Measurements from ENCODE around the gene XYLT2.
A peak's percentile ranks its signal among the peaks of the same experiment; 100 is the strongest.

The XYLT2 gene

GRCh38 chr17:50356892-50357510, 11.1 kb downstream of the XYLT2 start:
- H3K4me3 ChIP-seq (ENCODE audit: low read depth, low read length) = no peak overlapping the region
- no peak for TF ChIP-seq CTCF (IDR thresholded peaks at IDR 0.05; ENCODE audit: low read depth, low read length, missing control alignments)
- DNase-seq (ENCODE audit: low read depth) = no peak
- in situ Hi-C loops (cut with HindIII; ENCODE audit: low sequenced_read_pairs) = no loop called here

GRCh38 chr17:50358177-50358576, 12.3 kb downstream of the XYLT2 start:
- H3K4me3 ChIP-seq (ENCODE audit: low read depth, low read length) = no peak overlapping the region

GRCh38 chr17:50359005-50359699, 13.2 kb downstream of the XYLT2 start:
- no peak for TF ChIP-seq CTCF (IDR thresholded peaks at IDR 0.05; ENCODE audit: low read depth, low read length, missing control alignments)
- H3K4me3 ChIP-seq (ENCODE audit: low read depth, low read length) = no peak overlapping the region
- DNase-seq (ENCODE audit: low read depth) = no peak
- in situ Hi-C loops (cut with HindIII; ENCODE audit: low sequenced_read_pairs) = no loop called here

More at GRCh38 chr17:50358177-50358576, 12.3 kb downstream of the XYLT2 start:
- TF ChIP-seq CTCF (IDR thresholded peaks at IDR 0.05; ENCODE audit: low read depth, low read length, missing control alignments) = no peak
- no peak for DNase-seq (ENCODE audit: low read depth)
- in situ Hi-C loops (cut with HindIII; ENCODE audit: low sequenced_read_pairs) = no loop called here

GRCh38 chr17:50359998-50360461, 14.1 kb downstream of the XYLT2 start:
- DNase-seq (ENCODE audit: low read depth) = no peak
- TF ChIP-seq CTCF (IDR thresholded peaks at IDR 0.05; ENCODE audit: low read depth, low read length, missing control alignments) = no peak
- in situ Hi-C loops (cut with HindIII; ENCODE audit: low sequenced_read_pairs) = no loop called here
- H3K4me3 ChIP-seq (ENCODE audit: low read depth, low read length) = no peak overlapping the region

GRCh38 chr17:50360486-50361115, 14.7 kb downstream of the XYLT2 start:
- no peak overlapping the region for H3K4me3 ChIP-seq (ENCODE audit: low read depth, low read length)
- DNase-seq (ENCODE audit: low read depth) = no peak
- TF ChIP-seq CTCF (IDR thresholded peaks at IDR 0.05; ENCODE audit: low read depth, low read length, missing control alignments) = no peak
- in situ Hi-C loops (cut with HindIII; ENCODE audit: low sequenced_read_pairs) = no loop called here

- TF ChIP-seq CTCF (IDR thresholded peaks at IDR 0.05; ENCODE audit: low read depth, low read length, missing control alignments) = peak; percentile 83
- in situ Hi-C loops (cut with HindIII; ENCODE audit: low sequenced_read_pairs) = no loop called here
- no peak overlapping the region for H3K4me3 ChIP-seq (ENCODE audit: low read depth, low read length)
- DNase-seq (ENCODE audit: low read depth) = peak; percentile 29
Measured at GRCh38 chr17:50361561-50362480, 15.9 kb downstream of the XYLT2 start.
